ENCODE measurements around the gene TRMT44.
"Not testable (repeated sequence)": the region's sequence is repeated elsewhere in the genome, so short reads cannot be mapped to it uniquely, and the experiment has no call there.

TRMT44 gene

GRCh38 chr4:8407756-8408155 lies 32.8 kb upstream of the TRMT44 start:
- no peak for DNase-seq

GRCh38 chr4:8409264-8410065 lies 31.1 kb upstream of the TRMT44 start:
- DNase-seq: peak; percentile 27

- DNase-seq: no peak
Observed at GRCh38 chr4:8410066-8410625, 30.4 kb upstream of the TRMT44 start.

- DNase-seq: no peak
Observed at GRCh38 chr4:8410641-8411271, 29.8 kb upstream of the TRMT44 start.

GRCh38 chr4:8411351-8412180 lies 29.0 kb upstream of the TRMT44 start:
- DNase-seq: no peak

- DNase-seq: no peak
Observed at GRCh38 chr4:8412288-8412687, 28.3 kb upstream of the TRMT44 start.

GRCh38 chr4:8414377-8414776 lies 26.2 kb upstream of the TRMT44 start:
- DNase-seq: no peak

GRCh38 chr4:8417071-8417614 lies 23.4 kb upstream of the TRMT44 start:
- DNase-seq: no peak

GRCh38 chr4:8419222-8420041 lies 21.1 kb upstream of the TRMT44 start:
- DNase-seq: no peak

- not testable (repeated sequence) for DNase-seq
Observed at GRCh38 chr4:8420151-8420550, 20.4 kb upstream of the TRMT44 start.

- DNase-seq: no peak
Observed at GRCh38 chr4:8422327-8422726, 18.2 kb upstream of the TRMT44 start.

- DNase-seq: no peak
Observed at GRCh38 chr4:8422786-8423185, 17.8 kb upstream of the TRMT44 start.

- no peak for DNase-seq
Observed at GRCh38 chr4:8427262-8427661, 13.3 kb upstream of the TRMT44 start.

- no peak for DNase-seq
Observed at GRCh38 chr4:8427761-8428287, 12.8 kb upstream of the TRMT44 start.

GRCh38 chr4:8428288-8429097 lies 12.1 kb upstream of the TRMT44 start:
- DNase-seq: peak; percentile 92

GRCh38 chr4:8431553-8431952 lies 9.0 kb upstream of the TRMT44 start:
- no peak for DNase-seq

- no peak for DNase-seq
Observed at GRCh38 chr4:8433136-8433535, 7.4 kb upstream of the TRMT44 start.

- DNase-seq: no peak
Observed at GRCh38 chr4:8434251-8435073, 6.1 kb upstream of the TRMT44 start.

- no peak for DNase-seq
Observed at GRCh38 chr4:8435656-8436121, 4.9 kb upstream of the TRMT44 start.

- DNase-seq: no peak
Observed at GRCh38 chr4:8437281-8437680, 3.3 kb upstream of the TRMT44 start.

Data from activated T-cell treated with anti-CD3 and anti-CD28 coated beads for 4 hours (primary cell).